Renal cortical epithelial cell (primary cell): ENCODE results near the gene HOXB2. TPM values are rescaled to one million over a fixed set of nuclear protein-coding genes. Genes with fewer than 3 reads are reported as not detected.
"Not testable (repeated sequence)": the region's sequence is repeated elsewhere in the genome, so short reads cannot be mapped to it uniquely, and the experiment has no call there.

Experiments
- DNase-seq: peaks from one replicate; pipeline ENCODE4 v3.0.0-alpha.2; 2011; ENCODE audit warnings: low read depth
- total RNA-seq: library from RNA; depleted of rRNA; stranded (reverse); fragments of >200 nt; gene quantifications from 2 replicates; pipeline ENCODE4 v1.2.3, GENCODE V29; 2014

Gene HOXB2
- total RNA-seq, 1 donor from 2014 or later: 23.7 TPM

DNA sequence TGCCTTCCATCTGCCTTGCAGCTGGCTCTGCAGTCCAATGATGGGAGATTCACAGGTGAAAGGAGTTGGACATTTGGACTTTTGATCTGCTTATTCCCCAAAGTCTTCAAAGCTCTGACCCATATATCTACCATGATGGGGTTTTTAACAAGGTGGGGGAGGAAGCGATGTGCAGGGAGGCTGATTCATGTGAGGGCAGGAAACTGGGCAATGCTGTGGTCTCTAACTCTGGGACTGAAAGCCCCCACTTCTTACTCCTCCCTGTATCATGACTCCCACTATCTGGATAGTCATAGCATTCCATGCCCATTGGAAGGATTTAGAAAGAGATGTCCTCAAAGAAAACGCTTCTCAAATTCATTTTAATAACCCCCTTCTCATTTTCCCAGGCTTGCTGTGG lies 30.4 kb downstream of the HOXB2 start:
- DNase-seq: no peak

DNA sequence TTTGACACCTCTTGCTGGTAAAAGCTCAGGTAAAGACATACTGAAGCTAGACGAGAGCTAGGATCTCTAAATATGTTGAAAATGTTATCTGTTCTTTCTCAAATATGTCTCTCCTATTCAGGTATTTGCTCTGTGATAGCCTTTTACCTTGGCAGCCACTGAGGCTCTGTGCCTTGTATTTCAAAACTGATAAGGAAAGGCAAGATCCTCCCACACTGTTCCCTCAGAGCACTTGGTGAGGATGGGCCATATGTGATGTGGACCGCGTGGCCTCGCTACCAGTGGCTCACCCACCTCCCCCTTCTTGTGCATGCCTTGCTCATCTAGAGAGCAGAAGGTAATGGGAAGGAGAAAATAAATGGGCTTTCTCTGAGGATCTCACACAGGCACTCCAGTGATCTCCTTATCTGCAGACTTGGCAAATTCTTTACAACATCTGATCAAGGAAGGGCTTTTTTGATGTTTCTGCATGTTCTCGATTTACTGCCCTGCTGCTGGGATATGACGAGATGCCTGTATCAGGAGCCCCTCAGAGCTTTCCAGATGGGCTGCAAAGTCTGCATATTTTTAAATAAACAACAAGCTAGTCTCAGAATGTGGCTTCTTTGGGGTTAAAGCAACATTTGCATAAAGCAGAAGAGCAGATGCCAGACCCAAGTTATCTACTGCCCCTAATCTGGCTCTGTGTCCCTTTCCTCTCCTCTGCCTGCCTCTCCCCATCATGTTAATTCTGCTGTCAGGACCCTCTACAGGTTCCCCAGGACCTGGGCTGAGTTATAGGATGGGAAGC lies 31.0 kb downstream of the HOXB2 start:
- no peak for DNase-seq

DNA sequence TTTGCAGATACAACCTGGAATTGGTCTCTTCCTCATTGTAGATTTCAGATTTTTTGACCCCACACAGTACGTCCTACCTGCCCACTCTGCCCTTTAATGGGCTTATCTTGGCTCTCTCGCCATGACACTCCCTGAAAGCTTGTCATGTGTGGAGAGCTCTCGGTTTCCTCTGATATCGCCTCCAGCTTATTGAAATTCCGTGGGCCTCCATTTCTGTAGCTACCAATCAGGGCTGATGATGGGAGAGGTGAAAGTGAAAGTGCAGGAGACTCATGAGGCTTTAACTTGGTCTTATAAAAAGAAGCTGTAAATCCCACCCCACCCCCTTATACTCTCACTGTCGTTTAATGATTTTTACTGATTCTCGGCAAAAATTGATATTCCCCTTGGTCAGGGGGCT lies 31.8 kb downstream of the HOXB2 start:
- DNase-seq: no peak

DNA sequence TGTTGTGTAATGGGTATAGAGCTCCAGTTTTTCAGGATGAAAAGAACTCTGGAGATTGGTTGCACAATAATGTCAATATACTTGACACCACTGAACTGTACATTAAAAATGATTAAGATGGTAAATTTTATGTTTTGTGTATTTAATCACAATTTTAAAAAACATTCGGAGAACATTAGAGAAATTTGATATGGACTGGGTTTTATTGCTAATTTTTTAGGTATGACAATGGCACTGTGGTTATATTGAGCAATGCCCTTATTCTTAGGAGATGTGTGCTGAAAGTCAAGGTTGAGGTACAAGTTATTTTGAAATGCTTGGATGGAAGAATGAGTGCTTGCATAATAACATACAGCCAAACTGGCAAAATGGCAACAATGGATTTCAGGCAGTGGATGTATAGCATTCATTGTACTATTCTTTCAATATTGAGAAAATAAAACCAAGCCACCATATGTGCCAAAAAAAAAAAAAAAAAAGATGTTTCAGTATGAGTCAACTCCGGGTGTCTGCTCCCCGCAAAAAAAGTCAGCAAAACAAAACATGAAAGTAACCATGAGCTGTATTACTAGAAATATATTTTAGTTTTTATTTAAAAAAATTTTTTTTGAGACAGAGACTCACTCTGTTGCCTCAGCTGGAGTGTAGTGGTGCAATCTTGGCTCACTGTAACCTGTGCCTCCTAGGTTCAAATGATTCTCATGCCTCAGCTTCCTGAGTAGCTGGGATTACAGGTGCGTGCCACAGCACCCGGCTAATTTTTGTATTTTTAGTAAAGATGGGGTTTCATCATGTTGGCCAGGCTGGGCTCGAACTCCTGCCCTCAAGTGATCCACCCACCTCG lies 33.9 kb downstream of the HOXB2 start:
- peak; percentile 53 for DNase-seq

DNA sequence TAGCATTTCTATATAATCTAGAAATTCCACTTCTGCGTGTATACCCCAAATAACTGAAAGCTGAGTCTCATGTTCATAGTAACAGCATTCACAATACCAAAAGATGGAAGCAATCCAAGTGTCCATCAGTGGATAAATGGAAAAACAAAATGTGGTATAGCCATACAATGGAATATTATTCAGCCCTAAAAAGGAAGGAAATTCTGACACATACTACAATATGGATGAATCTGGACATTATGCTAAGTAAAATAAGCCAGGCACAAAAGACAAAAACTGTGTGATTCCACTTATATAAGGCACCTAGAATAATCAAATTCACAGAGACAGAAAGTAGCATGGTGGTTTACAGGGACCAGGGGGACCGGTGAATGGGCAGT lies 34.5 kb downstream of the HOXB2 start:
- DNase-seq: no peak

DNA sequence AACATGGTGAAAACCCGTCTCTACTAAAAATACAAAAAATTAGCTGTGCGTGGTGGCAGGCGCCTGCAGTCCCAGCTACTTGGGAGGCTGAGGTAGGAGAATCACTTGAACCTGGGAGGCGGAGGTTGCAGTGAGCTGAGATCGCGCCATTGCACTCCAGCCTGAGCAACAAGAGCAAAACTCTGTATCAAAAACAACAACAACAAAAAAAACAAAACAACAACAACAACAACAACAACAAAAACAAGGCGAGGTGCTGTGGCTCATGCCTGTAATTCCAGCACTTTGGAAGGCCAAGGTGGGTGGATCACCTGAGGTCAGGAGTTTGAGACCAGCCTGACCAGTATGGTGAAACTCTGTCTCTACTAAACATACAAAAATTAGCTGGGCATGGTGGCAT lies 35.2 kb downstream of the HOXB2 start:
- DNase-seq: not testable (repeated sequence)

DNA sequence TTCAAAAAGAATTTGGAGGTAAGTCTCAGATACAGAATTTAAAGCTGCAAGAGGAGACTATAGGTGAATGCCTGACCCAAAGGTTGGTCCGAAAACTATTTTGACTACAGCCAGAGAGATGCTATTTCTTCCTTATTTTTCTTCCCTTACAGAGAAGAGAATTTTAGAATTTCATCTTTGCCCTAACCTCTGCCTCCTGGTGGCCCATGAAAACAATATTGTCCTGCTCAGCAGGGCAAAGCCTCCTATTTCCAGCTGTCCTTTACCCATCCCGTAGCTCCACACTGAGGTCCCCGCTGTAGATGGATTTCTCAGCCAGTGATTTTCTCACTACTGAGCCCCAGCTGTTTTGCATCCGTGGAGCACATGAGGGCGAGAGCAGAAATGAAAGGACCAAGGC lies 38.7 kb downstream of the HOXB2 start:
- DNase-seq: no peak

DNA sequence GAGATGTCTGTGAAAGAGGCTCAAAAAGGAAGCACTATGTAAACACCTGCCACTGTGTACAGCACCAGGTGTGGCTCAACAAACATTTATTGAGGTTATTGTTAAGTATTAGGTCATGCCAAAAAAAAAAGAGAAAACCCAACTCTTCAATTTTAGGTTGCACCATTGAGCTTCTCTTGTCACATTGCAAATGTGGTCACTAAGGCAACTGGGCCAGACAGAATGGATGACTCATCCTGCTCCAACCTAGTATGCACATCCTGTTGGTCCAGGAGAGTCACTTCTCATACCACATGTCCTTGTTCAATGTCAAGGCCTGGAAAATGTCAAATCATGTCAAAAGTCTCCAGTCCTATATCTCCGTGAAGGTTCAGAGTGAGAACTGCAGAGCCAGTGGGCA lies 39.1 kb downstream of the HOXB2 start:
- peak; percentile 93 for DNase-seq

DNA sequence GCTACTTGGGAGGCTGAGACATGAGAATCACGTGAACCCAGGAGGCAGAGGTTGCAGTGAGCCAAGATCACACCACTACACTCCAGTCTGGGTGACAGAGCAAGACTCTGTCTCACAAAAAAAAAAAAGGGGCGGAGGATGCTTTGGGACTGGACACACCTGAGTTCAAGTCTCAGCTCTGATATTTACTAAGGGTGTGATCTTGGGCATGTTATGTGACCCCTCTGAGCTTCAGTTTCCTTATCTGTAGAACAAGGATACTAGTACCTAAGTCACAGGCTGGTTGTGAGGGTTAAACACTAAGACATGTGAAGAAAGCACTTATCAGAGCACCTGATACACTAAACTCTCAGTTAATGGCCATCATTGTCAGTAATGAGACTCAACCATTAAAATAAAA lies 40.0 kb downstream of the HOXB2 start:
- no peak for DNase-seq

DNA sequence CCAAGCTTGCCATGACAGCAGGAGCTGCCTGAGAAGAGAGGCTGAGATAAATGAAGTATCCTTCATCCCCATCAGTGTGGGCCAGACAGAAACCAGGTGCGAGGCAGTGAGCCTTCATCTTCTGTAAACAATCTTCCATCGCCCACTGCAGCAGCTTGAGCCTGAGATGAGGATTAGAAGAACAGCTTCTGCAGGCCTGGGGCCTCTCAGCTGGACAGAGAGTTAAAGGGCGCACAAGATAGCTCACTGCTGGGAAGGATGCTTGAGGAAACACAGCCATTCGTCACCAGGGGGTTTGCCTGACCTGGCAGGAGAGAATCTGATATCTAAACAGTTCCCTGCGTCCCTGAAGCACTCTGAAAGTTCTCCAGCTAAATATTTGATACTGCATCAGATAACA lies 41.2 kb downstream of the HOXB2 start:
- no peak for DNase-seq

DNA sequence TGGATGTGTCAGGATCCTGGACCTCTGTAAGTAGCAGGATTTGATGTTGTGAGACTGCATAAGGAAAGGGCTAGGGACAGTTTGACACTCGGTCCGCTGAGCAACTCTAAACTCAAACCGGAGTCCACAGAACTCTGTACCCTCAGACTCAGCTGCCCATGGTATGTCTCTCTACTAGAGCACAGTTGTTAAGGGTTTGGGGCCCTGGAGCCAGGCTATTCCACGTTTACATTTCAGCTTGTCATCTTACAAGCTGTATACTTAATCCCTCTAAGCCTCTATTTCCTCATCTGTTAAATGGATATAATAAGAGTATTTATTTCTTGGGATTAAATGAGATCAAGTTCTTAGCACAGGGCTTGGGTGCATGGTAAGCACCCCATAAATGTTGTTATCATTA lies 42.0 kb downstream of the HOXB2 start:
- no peak for DNase-seq

DNA sequence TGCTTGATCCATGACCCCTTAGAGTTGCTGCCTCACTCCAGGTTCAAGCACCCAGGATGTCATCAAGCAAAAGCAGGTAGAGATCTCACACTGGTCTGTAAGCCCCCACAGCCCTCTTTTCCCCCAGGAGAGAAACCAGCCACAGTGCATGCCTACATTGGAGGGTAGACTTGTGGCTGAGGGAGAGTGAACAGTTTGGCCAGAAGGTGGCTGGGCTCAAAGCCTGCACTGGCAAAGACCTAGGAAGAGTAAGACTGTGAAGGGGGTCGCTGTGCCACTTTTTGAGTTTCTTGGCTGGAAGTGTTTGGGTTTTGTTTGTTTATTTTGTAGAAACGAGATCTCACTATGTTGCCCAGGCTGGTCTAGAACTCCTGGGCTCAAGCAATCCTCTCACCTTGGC lies 42.6 kb downstream of the HOXB2 start:
- DNase-seq: no peak

DNA sequence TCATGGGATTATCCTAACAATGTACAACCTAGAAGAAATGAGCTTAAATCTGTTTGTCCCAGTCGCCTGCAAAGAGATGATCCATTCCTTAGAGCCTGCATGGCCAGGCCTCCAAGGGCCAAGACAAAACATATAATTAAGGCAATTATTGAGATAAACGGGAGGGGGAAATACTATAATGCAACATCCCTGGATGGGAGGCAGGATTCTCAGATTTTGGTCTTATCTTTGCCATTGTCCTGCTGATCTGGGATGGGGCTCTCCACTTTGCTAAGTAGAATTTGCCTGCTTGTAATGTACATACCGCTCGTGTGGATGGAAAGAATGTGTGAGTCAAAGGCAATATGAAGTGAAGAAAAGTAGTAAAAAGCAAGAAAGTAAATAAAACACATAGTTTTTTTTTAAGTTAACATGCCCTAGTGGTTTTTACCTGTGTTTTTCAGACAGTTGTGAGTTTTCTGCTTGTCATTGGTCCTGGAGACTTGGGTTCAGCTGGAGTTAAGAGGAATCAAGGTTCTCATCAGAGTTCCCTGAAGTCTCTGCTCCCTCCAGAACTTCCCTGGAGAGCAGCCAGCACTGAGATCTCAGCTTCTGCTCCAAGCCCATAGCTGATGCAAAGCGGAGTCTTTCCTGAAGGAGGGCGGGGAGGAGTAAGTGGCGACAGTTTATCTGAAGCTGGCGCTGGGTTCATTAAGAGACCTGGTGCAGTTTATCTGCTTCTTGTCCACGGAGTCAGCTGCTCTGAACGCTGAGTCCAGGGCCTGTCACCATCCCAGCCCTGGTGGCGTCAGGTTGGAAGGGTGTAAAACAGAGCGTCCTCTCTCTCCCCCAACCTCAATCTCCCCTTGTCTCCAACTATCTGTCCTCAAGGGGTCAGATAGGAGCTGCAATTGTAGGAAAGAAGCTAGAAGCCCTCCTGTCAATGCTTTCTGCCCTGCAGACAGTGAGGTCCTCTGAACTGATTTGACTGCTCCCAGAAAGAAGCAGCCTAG lies 44.2 kb downstream of the HOXB2 start:
- DNase-seq: no peak

DNA sequence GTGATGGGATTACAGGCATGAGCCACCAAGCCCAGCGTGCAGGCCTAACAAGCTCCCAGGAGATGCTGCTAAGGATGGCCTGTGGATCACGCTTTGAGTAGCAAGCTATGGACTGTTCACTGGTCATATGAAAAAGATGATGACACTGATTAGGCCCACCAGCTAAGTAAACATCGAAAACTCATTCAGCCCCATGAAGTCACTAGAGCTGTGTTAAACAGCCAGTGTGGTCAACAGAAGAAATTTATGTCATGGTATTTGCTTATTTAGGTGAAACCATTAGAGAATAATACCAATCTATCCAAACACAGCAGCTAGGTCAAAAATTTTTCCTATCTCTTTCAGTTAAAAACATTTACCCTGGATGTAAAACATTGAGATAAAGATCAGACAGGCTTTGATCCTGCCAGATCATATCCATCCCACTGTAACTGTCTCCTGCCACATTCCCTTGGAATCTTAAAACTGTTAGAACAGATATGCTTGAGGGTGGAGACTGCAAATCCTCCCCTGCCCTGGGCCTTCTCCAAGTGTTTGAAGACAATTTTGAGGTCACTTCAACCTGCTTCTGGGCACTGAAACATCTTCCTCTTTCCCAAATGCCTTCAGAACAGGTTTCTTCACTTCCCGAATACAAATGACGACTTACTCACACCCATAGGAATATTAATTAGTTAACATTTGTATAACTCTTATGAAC lies 45.0 kb downstream of the HOXB2 start:
- no peak for DNase-seq

DNA sequence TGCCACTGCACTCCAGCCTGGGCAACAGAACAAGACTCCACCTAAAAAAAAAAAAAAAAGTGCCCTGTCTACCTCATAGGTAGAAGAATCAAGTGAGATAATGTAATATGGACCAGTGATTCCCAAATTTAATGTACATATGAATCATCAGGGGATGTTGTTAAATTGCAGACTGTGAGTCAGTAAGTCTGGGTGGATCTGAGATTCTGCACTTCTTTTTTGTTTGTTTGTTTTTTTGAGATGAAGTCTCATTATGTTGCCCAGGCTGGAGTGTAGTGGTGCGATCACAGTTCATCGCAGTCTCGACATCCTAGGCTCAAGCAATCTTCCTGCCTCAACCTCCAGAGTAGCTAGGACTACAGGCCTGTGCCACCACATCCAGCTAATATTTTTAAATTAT lies 45.7 kb downstream of the HOXB2 start:
- DNase-seq: peak; percentile 51

DNA sequence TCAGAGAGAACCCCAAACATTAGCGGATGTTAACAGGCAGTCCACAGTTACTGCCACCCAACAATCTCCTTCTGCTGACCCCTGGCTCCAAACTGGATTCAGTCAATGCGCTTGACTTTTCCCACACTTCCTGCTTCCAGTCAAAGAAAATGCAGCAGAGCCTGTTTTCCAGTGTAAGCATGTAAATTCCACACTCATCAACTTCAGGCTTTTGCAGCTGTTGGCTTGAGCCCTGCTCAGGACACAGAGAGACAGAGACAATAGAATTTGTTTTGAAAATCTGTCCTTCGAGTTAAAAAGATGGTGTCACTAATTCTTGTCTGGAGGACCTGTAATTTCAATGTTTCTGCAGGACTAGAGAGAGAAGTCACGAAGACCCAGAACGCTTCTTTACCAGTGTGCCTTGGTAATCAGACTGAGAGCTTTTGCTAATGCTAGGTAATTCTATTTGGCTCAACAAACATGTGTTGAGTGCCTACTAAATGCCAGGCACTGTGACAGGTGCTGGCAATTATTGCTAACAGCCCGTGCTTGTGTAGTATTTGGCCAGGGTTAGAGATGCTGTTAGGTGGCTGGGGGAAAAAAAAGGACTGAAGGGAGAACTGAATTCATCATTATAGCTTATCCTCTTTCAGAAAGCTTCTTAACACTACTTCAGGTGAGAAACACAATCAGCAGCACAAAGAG lies 46.6 kb downstream of the HOXB2 start:
- no peak for DNase-seq

DNA sequence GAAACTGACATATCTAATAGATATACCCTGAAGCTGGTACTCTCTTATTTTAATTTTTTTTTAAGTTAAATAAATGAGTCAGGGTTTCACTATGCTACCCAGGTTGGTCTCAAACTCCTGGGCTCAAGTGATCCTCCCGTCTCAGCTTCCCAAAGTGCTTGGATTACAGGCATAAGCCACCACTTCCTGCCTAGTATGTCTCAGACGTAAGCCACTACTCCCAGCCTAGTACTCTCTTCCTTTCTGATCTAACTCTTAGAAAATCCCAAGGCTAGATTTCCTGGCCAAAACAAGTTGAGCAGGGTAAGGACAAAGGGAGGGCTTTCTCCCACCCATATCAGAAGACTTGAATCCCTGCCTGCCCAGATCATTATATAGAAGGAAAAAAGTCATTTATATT lies 47.8 kb downstream of the HOXB2 start:
- no peak for DNase-seq

DNA sequence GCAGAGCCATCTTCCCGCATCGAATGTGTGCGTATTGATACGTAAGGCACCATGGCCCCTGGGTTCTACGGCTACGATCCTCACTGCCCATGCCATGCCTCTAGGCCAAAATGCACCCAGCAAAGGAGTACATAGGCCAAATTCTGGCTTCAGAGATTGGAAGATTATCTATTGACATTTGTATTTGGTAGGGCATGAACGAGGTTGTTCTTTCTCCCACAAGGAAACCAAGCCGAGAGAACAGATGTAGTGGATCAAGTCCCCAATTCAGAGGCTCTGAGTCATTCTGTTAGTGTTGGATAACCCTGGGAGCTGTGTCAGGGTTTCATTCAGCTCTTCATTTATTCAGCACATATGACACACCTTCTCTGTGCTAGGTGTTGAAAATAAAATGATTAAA lies 50.6 kb downstream of the HOXB2 start:
- peak; percentile 72 for DNase-seq
